WTC11 (cell line): ENCODE results near the gene GNB2.

Source experiments
- GABPB1 ChIP-seq: sonication (generic); formaldehyde crosslinking; IDR thresholded peaks from 2 replicates; pipeline ENCODE4 v1.8.1; 2023; ENCODE audit warnings: mild to moderate bottlenecking, missing genetic modification reagents
- IRF2 ChIP-seq: sonication (generic); formaldehyde crosslinking; IDR thresholded peaks from 2 replicates; pipeline ENCODE4 v1.8.0; 2022; ENCODE audit warnings: low read depth, missing genetic modification reagents, borderline replicate concordance
- TCF7 ChIP-seq: sonication (generic); formaldehyde crosslinking; IDR thresholded peaks from 2 replicates; pipeline ENCODE4 v1.8.0; 2022; ENCODE audit warnings: mild to moderate bottlenecking, low read depth, missing genetic modification reagents, moderate library complexity
- TEAD4 ChIP-seq: sonication (generic); formaldehyde crosslinking; IDR thresholded peaks from 2 replicates; pipeline ENCODE4 v1.8.0; 2022; ENCODE audit warnings: mild to moderate bottlenecking, missing genetic modification reagents
- ZBTB21 ChIP-seq: sonication (generic); formaldehyde crosslinking; IDR thresholded peaks from 2 replicates; pipeline ENCODE4 v1.8.1; 2023; ENCODE audit warnings: mild to moderate bottlenecking, missing genetic modification reagents, borderline replicate concordance
- ZNF671 ChIP-seq: fragments of 250-450 bp; sonication (Bioruptor Pico); IDR thresholded peaks from 2 replicates; pipeline ENCODE4 v1.8.0; 2021; ENCODE audit warnings: mild to moderate bottlenecking
- TF ChIP-seq, protein P1 (sequence below): fragments of 200-600 bp; IDR thresholded peaks from 2 replicates; pipeline ENCODE4 v1.8.0; 2022; ENCODE audit warnings: antibody characterized with exemption
- TF ChIP-seq, protein P2 (sequence below): sonication (generic); formaldehyde crosslinking; IDR thresholded peaks from 2 replicates; pipeline ENCODE4 v1.8.1; 2023; ENCODE audit warnings: mild to moderate bottlenecking, missing genetic modification reagents
- TF ChIP-seq, protein P3 (sequence below): sonication (generic); formaldehyde crosslinking; IDR thresholded peaks from 2 replicates; pipeline ENCODE4 v1.8.0; 2023; ENCODE audit warnings: missing genetic modification reagents
- TF ChIP-seq, protein P4 (sequence below): sonication (generic); formaldehyde crosslinking; IDR thresholded peaks from 2 replicates; pipeline ENCODE4 v1.8.0; 2022; ENCODE audit warnings: mild to moderate bottlenecking, missing genetic modification reagents

DNA sequence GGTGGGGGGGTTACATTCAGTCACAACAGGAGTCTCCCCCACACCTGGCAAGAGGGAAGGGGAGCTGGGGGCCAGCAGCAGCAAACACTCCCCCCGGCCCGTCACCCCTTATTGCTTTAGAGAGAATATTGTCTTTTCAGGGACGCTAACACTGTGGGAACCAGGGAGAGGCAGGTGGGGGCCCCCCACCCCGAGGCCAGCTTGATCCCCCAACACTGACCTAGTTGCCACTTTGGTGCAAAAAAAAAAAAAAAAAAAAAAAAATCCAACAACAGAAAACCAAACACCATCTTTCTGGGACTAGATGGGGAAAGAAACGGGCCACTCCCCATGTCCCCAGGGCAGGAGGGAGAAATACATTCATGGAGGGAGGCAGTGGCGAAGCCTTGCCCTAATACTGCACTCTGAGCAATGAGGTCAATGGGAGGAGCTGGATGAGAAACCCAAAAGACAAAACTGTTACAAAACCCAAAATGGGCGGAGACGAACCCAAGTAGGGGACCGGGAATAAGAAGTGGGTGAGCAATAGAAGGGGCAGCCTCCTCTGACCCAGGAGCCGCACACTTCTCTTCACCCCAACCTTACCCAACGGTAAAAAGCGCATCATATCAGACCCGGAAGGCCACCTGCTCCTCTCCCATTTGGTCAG is 6.5 kb downstream of the GNB2 start:
- TF ChIP-seq, protein P1, sequence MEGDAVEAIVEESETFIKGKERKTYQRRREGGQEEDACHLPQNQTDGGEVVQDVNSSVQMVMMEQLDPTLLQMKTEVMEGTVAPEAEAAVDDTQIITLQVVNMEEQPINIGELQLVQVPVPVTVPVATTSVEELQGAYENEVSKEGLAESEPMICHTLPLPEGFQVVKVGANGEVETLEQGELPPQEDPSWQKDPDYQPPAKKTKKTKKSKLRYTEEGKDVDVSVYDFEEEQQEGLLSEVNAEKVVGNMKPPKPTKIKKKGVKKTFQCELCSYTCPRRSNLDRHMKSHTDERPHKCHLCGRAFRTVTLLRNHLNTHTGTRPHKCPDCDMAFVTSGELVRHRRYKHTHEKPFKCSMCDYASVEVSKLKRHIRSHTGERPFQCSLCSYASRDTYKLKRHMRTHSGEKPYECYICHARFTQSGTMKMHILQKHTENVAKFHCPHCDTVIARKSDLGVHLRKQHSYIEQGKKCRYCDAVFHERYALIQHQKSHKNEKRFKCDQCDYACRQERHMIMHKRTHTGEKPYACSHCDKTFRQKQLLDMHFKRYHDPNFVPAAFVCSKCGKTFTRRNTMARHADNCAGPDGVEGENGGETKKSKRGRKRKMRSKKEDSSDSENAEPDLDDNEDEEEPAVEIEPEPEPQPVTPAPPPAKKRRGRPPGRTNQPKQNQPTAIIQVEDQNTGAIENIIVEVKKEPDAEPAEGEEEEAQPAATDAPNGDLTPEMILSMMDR: no peak
- TF ChIP-seq, protein P2, sequence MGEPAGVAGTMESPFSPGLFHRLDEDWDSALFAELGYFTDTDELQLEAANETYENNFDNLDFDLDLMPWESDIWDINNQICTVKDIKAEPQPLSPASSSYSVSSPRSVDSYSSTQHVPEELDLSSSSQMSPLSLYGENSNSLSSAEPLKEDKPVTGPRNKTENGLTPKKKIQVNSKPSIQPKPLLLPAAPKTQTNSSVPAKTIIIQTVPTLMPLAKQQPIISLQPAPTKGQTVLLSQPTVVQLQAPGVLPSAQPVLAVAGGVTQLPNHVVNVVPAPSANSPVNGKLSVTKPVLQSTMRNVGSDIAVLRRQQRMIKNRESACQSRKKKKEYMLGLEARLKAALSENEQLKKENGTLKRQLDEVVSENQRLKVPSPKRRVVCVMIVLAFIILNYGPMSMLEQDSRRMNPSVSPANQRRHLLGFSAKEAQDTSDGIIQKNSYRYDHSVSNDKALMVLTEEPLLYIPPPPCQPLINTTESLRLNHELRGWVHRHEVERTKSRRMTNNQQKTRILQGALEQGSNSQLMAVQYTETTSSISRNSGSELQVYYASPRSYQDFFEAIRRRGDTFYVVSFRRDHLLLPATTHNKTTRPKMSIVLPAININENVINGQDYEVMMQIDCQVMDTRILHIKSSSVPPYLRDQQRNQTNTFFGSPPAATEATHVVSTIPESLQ (CRISPR knock-in tag): no peak
- no peak for TF ChIP-seq ZBTB21 (CRISPR knock-in tag)
- TF ChIP-seq IRF2 (CRISPR knock-in tag): no peak
- TF ChIP-seq TCF7 (CRISPR knock-in tag): no peak
- TF ChIP-seq GABPB1 (CRISPR knock-in tag): no peak
- TF ChIP-seq, protein P3, sequence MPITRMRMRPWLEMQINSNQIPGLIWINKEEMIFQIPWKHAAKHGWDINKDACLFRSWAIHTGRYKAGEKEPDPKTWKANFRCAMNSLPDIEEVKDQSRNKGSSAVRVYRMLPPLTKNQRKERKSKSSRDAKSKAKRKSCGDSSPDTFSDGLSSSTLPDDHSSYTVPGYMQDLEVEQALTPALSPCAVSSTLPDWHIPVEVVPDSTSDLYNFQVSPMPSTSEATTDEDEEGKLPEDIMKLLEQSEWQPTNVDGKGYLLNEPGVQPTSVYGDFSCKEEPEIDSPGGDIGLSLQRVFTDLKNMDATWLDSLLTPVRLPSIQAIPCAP (CRISPR knock-in tag): no peak
- TF ChIP-seq, protein P4, sequence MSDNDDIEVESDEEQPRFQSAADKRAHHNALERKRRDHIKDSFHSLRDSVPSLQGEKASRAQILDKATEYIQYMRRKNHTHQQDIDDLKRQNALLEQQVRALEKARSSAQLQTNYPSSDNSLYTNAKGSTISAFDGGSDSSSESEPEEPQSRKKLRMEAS (CRISPR knock-in tag): no peak
- no peak for TF ChIP-seq TEAD4 (CRISPR knock-in tag)
- TF ChIP-seq ZNF671 (CRISPR knock-in tag): no peak
